ENCODE results near the gene ARID2. TPM values are rescaled to one million over a fixed set of nuclear protein-coding genes. Genes with fewer than 3 reads are reported as not detected.

The ARID2 gene
- total RNA-seq, 1 experiment from 2014 or later = 11.1 TPM

DNA sequence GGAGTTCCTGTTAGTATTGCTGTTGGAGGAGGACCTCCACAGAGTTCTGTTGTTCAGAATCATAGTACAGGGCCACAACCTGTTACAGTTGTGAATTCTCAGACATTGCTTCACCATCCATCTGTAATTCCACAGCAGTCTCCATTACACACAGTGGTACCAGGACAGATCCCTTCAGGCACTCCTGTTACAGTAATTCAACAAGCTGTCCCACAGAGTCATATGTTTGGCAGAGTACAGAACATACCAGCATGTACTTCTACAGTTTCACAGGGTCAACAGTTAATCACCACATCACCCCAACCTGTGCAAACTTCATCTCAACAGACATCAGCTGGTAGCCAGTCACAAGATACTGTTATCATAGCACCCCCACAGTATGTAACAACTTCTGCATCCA, 120.8 kb downstream of the ARID2 start:
- DNase-seq (ENCODE audit: low spot score) = no peak

DNA sequence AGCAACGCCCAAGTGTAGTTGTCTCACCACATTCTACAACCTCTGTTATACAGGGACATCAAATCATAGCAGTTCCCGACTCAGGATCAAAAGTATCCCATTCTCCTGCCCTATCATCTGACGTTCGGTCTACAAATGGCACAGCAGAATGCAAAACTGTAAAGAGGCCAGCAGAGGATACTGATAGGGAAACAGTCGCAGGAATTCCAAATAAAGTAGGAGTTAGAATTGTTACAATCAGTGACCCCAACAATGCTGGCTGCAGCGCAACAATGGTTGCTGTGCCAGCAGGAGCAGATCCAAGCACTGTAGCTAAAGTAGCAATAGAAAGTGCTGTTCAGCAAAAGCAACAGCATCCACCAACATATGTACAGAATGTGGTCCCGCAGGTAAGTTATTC, 123.0 kb downstream of the ARID2 start:
- DNase-seq (ENCODE audit: low spot score) = no peak

DNA sequence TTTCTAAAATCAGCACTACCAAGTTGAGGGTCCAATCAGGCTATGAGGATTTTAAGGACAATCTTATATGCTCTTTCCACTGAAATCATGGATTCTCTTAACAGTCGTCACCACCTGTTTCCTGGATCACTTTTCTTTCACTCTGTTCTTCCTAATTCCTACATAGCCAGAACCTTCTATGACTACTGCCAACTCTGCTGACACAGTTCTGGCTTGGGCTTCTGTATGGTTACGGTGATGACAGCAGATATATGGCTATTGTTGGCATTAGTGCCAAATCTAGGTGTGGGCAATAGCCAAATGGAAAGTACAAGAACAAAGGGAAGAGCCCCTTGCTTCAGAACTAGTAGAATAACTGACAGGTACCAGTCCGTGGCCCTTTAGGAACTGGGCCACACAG, 124.0 kb downstream of the ARID2 start:
- no peak for DNase-seq (ENCODE audit: low spot score)

DNA sequence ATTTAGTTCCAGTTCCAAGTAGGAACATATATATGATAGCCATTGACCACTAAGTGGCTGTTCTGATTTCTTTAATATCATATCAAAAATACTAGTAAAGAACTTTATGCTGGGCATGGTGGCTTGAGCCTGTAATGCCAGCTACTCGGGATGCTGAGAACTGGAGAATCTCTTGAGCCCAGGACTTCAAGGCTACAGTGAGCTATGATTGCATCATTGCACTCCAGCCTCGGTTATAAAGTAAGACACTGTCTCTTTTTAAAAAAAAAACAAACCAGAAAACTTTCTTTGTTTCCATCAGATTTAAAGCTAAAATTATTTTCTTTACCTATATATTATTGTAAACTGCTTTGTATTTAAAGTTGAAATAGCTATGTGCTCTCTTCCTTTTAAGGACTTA, 133.8 kb downstream of the ARID2 start:
- no peak for DNase-seq (ENCODE audit: low spot score)

DNA sequence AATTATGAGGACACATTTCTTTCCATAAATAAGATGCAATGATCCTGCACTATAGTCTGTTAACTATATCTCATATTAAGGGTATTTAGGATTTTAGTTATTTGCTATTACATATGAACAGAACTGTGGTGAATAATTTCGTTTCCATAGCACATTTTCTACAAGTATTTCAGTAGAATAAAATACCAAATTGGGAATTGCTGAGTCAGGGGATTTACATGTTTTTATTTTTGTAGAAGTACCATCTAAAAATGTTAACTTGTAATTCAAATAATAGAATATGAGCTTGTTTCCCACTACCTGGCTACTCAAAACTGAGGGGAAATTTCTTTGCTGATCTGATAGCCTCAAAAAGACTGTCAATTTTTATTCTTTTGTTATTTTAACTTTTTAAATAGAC, 136.8 kb downstream of the ARID2 start:
- DNase-seq (ENCODE audit: low spot score) = no peak

DNA sequence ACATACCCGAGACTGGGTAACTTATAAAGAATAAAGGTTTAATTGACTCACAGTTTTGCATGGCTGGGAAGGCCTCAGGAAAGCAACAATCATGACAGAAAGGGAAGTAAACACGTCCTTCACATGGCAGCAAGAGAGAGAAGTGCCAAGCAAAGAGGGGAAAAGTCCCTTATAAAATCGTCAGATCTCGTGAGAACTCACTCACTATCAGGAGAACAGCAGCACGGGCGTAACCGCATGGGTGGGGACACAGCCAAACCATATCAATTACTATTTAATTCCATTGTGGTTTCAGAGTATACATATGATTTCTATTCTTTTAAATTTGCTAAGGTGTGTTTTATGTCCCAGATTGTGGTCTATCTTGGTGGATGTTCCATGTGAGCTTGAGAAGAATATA, 142.9 kb downstream of the ARID2 start:
- no peak for DNase-seq (ENCODE audit: low spot score)

DNA sequence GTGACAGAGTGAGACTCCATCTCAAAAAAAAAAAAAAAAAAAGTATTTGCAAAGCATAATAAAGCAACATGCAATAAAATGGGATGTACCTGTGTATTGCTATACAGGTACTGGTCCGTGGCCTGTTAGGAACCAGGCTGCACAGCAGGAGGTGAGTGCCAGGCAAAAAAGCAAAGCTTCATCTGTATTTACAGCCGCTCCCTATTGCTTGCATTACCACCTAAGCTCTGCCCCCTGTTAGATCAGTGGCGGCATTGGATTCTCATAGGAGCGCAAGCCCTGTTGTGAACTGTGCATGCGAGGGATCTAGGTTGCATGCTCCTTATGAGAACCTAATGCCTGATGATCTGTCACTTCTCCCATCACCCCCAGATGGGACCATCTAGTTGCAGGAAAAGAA, 147.6 kb downstream of the ARID2 start:
- DNase-seq (ENCODE audit: low spot score) = no peak

DNA sequence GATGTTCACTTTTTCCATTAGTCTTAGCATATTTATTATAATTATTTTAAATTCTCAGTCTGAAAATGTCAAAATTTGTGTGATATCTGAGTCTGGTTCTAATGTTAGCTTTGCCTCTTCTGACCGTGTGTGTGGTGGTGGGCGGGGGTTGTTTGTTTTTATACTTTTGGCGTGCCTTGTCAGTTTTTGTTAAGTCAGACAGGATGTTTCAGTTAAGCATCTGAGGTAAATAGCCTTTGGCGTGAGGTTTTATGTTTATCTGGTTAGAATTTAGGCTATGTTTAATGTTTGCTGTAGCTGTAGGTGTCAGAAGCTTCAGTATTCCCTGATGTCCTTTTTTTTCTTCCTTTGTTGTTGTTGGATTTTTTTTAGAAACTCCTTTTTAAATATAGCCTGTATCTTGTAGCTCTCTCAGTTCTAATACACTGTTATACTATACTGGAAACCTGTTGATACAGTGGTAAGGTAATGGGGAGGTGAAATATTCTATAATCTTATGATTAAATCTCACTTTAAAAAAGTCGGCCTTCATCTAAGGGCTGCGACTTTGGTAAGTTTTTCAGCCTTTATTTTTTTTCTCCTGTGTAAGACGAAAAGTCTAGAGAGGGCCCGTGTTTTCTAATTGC, 149.2 kb downstream of the ARID2 start:
- DNase-seq (ENCODE audit: low spot score) = no peak

DNA sequence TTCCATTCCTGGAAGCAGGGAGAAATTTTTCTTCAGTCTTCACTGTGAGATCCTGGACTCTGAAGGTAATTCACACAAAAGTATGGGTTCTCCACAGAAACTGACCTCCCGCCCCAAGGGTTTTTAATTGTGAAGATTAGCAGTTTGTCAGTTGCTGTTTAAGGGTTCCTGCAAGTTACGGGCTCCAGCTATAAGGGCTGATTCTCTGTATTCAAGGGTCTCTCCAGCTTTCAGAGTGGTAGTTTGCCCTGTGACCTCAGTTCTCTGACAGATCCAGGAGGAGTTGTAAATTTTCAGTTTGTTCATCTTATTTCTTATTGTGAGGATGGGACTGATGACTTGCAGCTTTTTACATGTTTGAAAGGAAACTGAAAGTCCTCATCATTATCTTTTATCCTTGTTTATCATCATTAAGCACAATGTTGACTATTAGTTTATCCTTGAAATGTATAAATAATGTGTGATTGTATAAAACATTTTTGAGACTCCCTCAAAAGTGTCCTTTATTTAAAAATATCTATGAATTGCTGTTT, 149.9 kb downstream of the ARID2 start:
- DNase-seq (ENCODE audit: low spot score) = no peak

DNA sequence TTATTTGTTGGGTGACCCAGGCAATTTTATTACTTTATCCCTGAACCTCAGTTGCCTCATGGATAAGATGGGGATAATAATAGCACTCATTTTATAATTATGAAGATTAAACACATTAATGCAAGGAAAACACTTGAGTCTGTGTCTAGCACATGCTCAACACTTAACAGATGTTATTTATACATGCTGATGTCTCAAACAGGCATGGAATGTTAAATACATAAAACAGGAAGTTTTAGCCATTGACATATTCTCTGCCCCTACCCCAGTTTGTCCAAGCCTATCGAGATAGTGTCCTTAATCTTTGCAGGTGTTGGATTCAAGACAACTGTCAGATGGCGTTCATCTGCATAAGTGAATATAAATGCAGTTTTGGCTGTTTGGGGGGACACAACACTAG, 151.0 kb downstream of the ARID2 start:
- no peak for DNase-seq (ENCODE audit: low spot score)

DNA sequence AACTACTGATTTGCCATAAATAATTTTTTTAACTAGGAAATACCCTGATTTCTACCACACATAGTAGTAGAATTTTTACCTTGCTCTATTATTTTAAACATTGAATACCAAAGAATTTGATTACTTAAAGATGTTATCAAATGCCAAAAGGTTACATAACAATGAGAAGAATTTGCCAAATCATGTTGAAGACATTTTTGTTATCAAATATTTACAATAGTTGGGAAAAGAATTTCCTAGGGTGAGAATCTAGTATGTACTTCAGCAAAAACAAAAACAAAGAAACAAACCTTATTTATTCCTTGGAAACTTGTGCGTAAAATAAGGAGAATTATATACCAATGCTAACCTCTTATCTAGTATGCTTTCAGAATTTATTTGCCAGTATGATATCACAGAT, 153.7 kb downstream of the ARID2 start:
- DNase-seq (ENCODE audit: low spot score) = no peak

DNA sequence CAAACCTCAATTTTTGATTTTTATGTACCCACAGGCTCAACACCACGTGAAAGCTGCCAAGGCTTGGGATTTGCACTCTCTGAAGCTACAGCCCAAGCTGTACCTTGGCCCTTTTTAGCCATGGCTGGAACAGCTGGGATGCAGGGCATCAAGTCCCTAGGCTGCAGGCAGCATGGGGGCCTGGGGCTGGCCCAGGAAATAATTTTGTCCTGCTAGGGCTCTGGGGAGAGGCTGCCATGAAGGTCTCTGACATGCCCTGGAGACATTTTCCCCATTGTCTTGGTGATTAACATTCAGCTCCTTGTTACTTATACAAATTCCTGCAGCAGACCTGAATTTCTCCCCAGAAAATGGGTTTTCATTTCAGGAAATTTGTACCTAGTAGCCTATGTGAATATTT, 157.2 kb downstream of the ARID2 start:
- no peak for DNase-seq (ENCODE audit: low spot score)

DNA sequence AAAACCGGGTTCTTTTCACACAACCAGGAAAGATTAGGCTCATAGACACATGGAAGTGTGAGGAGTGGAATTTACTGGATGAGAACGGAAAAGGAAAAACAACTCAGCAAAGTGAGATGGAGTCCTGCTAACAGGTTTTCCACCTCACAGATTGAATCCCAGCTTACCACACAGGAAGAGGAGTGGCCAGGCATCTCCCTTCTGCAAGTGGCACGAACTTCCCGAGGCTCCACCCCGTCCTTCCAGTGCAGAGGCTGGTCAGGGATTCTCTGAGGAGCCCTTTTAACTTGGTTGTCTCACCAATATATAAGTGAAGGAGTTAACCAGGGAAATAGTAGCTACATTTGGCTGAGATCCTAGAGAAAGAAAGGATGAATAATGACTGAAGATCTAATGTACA, 158.0 kb downstream of the ARID2 start:
- no peak for DNase-seq (ENCODE audit: low spot score)

DNA sequence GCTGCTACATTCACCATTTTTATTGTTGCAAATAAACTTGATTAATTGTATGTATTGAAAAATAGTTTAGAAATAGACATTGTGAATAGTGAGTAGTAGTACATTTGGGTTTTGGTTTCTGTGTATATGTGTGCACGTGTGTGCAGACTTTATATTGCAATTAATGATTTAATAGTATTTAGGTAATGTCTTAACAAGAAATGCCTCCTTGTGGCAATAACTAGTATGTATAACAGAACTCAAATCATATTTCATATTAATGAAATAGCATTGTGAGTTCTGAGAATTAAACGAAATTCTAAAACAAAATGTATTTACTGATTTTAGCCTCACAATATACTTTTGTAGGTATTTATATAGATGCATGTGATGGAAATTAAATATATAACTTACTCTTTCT, 160.8 kb downstream of the ARID2 start:
- DNase-seq (ENCODE audit: low spot score) = no peak

DNA sequence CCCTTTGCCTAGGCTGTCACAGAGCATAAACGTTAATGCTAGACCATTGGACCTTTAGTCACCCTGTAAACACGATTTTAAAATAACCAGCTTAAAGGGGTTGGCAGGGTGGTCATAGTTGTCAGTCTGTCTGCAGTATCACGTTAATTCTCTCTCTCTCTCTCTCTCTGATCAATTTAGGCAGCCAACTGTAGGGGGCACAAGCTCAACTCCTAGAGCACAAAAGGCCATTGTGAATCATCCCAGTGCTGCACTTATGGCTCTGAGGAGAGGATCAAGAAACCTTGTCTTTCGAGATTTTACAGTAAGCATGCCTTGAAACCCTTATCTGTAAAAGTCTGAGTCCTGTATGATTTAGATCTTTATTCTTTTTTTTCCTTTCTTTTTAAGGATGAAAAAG, 163.7 kb downstream of the ARID2 start:
- DNase-seq (ENCODE audit: low spot score) = peak; percentile 17

DNA sequence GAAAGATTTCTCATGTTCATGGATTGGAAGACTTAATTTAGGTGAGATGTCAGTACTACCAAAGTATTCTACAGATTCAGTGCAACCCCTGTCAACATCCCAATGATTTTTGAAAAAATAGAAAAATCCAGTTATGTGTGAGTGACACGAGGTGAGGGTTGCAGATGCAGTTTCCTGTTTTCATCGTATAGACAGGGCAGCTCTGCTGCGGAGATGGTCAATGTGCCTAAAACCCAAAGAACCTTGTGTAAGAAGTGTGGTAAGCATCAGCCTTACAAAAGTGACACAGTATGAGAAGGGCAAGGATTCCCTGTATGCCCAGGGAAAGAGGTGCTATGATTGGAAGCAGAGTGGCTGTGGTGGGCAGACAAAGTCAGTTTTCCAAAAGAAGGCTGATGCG, 166.5 kb downstream of the ARID2 start:
- no peak for DNase-seq (ENCODE audit: low spot score)

DNA sequence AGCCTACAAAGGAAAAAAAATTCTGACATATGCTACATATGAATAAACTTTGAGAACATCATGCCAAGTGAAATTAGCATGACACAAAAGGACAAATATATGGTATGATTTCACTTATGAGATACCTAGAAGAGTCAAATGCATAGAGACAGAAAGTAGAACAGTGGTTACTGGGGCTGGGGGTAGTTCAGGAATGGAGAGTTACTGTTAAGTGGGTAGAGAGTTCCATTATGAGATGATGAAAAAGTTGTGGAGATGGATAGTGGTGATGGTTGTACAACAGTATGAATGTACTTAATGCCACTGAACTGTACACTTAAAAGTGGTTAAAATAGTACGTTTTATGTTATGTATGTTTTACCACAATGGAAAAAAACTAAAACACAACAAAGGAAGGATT, 168.6 kb downstream of the ARID2 start:
- no peak for DNase-seq (ENCODE audit: low spot score)

DNA sequence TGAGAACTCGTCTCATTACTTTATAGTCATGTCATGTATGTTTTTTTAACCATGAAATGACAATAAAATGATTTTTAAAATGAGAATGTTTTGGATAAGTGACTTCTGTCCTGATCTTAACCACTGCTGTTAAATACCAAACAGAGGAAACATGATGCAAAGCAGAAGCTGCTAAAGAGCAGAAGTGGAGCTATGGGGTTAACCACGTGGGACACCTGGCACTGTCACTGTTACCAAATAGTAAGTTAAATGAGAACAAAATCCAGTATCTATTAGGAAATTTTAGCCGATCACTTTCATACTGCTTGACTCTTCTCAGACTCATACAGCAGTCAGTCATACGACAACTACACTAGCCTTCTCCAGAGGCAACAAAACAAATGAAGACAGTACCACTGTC, 178.4 kb downstream of the ARID2 start:
- no peak for DNase-seq (ENCODE audit: low spot score)

DNA sequence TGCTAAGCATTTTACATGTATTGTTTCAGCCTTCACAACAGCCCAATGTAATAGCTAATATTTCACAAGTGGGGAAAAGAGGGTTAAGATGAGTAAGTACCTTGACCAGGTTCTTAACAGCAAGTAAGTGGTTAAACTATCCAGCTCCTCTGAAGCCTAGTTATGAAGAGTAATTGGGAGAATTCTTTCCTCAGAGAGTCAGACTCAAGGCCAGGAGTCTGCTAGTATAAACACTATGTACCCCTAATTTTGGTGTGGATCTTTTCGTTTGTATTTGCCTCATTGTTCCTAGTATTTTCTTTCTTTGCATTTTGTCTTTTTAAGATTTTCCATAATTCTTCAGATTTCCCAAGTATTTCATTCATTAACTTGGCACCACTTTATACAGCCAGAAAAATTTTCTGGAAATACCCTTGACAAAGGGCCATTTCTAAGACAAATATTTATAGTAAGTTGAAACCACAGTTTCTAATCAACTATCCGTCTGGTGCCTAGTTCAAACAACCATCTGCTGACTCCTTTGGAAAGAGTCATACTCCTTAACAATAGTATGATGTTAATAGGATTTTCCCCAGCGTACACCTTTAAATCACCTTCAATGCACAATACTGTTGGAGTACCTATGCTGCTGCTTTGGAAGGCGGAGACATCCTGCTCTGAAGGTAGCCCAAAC, 179.7 kb downstream of the ARID2 start:
- no peak for DNase-seq (ENCODE audit: low spot score)

DNA sequence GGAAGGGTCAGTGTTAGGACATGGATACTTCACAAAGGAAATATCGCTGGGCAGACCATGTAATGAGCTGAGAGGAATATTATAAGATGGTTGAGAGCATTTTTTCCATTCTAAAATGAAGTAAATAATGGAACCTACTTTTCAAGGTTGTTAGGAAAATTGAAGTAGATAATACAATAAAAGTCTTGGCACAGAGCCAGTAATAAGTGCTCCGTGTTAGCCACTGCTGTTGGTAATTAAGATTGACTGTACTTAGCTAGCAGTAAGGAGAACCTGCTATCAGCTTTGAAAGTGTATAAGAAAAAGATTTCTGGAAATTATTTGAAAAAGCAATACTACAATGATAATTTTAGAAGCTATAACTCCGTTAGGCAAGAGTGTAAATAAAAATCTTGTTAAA, 183.3 kb downstream of the ARID2 start:
- no peak for DNase-seq (ENCODE audit: low spot score)

DNA sequence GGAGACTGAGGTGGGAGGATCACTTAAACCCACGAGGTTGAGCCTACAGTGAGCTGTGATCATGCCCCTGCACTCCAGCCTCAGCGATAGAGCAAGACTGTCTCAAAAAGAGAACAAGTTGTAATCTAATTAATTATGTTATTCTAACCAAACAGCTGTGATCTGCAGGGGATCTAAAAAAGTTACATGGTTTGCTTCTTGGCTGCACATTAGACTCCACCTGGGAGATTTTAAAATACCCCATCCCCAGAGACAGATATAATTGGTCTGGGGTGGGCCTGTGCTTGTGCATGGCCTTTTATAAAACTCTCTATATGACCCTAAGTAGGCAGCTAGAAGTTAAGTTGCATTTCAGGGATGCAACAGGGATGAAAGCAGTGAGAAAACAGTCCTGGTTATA, 184.1 kb downstream of the ARID2 start:
- DNase-seq (ENCODE audit: low spot score) = no peak

DNA sequence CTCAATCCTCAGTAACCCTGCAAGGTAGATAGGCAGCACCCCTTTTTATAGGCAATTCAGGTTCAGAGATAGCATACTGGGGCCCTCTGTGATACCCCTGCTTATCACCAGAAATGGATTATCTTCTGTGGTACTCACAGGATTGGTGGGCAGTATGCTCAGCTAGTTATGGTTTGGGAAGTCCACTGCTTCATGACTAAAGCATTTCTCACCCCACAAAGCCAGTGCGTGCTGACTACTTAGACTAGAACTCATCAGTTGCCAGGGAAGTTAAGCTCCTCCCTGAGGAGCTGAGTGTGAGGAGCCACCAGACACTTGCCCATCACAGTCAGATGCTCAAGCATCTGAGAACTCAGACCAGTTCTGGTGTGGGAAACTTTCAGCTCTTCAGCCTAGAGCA, 184.6 kb downstream of the ARID2 start:
- DNase-seq (ENCODE audit: low spot score) = no peak

DNA sequence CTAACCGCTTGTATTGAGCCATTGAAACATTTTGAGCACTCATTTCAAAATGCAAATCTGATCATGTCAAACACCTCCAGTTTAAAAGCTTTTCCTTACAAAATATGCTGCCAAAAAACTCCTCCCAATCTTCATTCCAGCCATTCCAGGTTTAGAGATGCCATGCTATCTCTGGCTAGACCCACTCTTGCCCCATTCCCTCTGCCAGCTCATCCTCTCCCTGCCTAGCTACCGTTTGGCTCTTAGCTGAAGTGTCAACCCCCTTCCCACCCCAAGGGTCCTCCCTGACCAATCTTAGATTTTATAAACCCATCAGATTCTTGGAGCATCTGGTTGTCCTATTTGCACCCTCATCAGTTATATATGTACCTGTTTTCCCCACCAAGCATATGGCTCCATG, 185.9 kb downstream of the ARID2 start:
- no peak for DNase-seq (ENCODE audit: low spot score)

DNA sequence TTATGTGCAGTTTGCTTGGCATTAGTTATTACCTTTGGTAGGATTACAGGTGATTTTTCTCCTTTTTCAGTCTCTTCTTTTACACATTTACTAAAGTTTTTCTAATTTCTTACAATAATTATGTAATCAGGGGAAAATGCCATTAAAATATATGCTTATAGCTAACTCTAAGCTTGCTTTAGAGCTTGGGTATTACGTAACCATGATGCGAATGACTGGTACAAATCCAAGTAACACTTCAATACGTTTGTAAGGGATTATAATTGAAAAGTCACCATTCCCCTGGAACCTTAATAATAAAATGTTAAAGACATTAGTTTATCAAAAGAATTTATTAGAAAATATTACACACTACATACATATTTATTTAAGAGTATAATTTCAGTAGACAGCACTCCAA, 189.3 kb downstream of the ARID2 start:
- no peak for DNase-seq (ENCODE audit: low spot score)
